Stimulated activated CD4-positive, alpha-beta T cell treated with anti-CD3 and anti-CD28 coated beads, Interleukin-12 subunit alpha, Interleukin-12 subunit beta, amount 100 ng/mL, for 4 hours (primary cell): Measurements from ENCODE around the gene PTRH1.

Experiments
- DNase-seq: peaks from one replicate; pipeline ENCODE4 v3.0.0-alpha.2; 2020

The PTRH1 gene

GRCh38 chr9:127739614-127740330 lies 24.3 kb upstream of the PTRH1 start:
- DNase-seq: no peak

GRCh38 chr9:127738666-127739065 lies 23.2 kb upstream of the PTRH1 start:
- no peak for DNase-seq

- no peak for DNase-seq
These were observed 20.2 kb upstream of the PTRH1 start for GRCh38 chr9:127735530-127736185.

GRCh38 chr9:127734747-127735529 lies 19.5 kb upstream of the PTRH1 start, which contains the start of gene TOR2A:
Gene TOR2A, minus strand, starts transcription at chr9:127735294. Its CDS starts 24 bp downstream, at chr9:127735270.
- DNase-seq: peak; percentile 97

- DNase-seq: no peak
These were observed 18.8 kb upstream of the PTRH1 start for GRCh38 chr9:127734247-127734746.

- no peak for DNase-seq
These were observed 18.2 kb upstream of the PTRH1 start for GRCh38 chr9:127733614-127734013.

- DNase-seq: no peak
These were observed 17.0 kb upstream of the PTRH1 start for GRCh38 chr9:127732444-127732843.

- no peak for DNase-seq
These were observed 16.5 kb upstream of the PTRH1 start for GRCh38 chr9:127731938-127732337.

- no peak for DNase-seq
These were observed 15.4 kb upstream of the PTRH1 start for GRCh38 chr9:127730799-127731410.

- no peak for DNase-seq
These were observed 14.8 kb upstream of the PTRH1 start for GRCh38 chr9:127730262-127730661.

GRCh38 chr9:127729522-127730256 lies 14.2 kb upstream of the PTRH1 start:
- no peak for DNase-seq

GRCh38 chr9:127728808-127729207 lies 13.3 kb upstream of the PTRH1 start:
- no peak for DNase-seq

- no peak for DNase-seq
These were observed 11.4 kb upstream of the PTRH1 start for GRCh38 chr9:127726871-127727270.

GRCh38 chr9:127724012-127724411 lies 8.5 kb upstream of the PTRH1 start:
- no peak for DNase-seq

GRCh38 chr9:127723444-127723843 lies 8.0 kb upstream of the PTRH1 start:
- DNase-seq: no peak

GRCh38 chr9:127723013-127723412 lies 7.5 kb upstream of the PTRH1 start:
- DNase-seq: no peak

GRCh38 chr9:127722055-127722745 lies 6.7 kb upstream of the PTRH1 start:
- DNase-seq: no peak

- DNase-seq: no peak
These were observed 5.9 kb upstream of the PTRH1 start for GRCh38 chr9:127721391-127721821.

GRCh38 chr9:127720865-127721227 lies 5.4 kb upstream of the PTRH1 start:
- DNase-seq: no peak

- DNase-seq: no peak
These were observed 4.8 kb upstream of the PTRH1 start for GRCh38 chr9:127720031-127720864.

- DNase-seq: no peak
These were observed 2.3 kb upstream of the PTRH1 start for GRCh38 chr9:127717766-127718165.
